Prostate gland (tissue), 2 donors: ENCODE results near the gene PTTG1IP2.

Experiments
- POLR2A ChIP-seq: fragments of 450-650 bp; IDR thresholded peaks from one replicate; pipeline ENCODE4 v1.6.1; 2016; ENCODE audit warnings: antibody characterized with exemption, mild to moderate bottlenecking
- TF ChIP-seq, protein P1 (sequence below), 4 experiments: fragments of 200-600 bp in 2 of 4; fragments of 450-650 bp in 2 of 4; sonication (generic) in 2 of 4; IDR thresholded peaks; 1 replicate in 3 of 4; 2 replicates in 1 of 4; pipeline ENCODE4 v1.5.1; 2016 to 2019; ENCODE audit warnings: antibody characterized with exemption in 4 of 4, mild to moderate bottlenecking in 2 of 4, moderate library complexity in 2 of 4

DNA sequence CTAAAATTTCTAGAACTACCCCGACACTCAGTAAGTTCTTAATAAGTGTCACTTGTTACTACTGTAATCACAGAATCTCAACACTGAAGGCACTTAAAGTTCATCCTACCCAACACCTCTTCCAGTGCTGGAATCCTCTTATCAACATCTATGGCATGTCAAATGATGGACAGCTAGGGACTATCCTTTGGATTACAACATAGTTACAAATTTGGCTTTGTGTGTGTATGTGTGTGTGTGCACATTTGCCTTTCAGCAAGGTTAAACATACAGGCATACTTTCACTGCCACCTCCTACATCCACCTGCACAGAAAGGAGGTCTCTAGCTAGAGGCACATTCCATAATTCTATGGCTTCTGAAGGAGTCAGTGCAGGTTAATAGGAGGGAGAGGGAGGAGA is 25.8 kb downstream of the PTTG1IP2 start:
- TF ChIP-seq, protein P1, sequence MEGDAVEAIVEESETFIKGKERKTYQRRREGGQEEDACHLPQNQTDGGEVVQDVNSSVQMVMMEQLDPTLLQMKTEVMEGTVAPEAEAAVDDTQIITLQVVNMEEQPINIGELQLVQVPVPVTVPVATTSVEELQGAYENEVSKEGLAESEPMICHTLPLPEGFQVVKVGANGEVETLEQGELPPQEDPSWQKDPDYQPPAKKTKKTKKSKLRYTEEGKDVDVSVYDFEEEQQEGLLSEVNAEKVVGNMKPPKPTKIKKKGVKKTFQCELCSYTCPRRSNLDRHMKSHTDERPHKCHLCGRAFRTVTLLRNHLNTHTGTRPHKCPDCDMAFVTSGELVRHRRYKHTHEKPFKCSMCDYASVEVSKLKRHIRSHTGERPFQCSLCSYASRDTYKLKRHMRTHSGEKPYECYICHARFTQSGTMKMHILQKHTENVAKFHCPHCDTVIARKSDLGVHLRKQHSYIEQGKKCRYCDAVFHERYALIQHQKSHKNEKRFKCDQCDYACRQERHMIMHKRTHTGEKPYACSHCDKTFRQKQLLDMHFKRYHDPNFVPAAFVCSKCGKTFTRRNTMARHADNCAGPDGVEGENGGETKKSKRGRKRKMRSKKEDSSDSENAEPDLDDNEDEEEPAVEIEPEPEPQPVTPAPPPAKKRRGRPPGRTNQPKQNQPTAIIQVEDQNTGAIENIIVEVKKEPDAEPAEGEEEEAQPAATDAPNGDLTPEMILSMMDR (IDR thresholded peaks at IDR 0.05), result no peak
- TF ChIP-seq POLR2A, result no peak
